ENCODE data around the gene PRR36.

GRCh38 chr19:7833225-7834099 lies 40.7 kb downstream of the PRR36 start:
- TF ChIP-seq, protein P1, sequence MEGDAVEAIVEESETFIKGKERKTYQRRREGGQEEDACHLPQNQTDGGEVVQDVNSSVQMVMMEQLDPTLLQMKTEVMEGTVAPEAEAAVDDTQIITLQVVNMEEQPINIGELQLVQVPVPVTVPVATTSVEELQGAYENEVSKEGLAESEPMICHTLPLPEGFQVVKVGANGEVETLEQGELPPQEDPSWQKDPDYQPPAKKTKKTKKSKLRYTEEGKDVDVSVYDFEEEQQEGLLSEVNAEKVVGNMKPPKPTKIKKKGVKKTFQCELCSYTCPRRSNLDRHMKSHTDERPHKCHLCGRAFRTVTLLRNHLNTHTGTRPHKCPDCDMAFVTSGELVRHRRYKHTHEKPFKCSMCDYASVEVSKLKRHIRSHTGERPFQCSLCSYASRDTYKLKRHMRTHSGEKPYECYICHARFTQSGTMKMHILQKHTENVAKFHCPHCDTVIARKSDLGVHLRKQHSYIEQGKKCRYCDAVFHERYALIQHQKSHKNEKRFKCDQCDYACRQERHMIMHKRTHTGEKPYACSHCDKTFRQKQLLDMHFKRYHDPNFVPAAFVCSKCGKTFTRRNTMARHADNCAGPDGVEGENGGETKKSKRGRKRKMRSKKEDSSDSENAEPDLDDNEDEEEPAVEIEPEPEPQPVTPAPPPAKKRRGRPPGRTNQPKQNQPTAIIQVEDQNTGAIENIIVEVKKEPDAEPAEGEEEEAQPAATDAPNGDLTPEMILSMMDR (IDR thresholded peaks at IDR 0.05): no peak
- TF ChIP-seq POLR2AphosphoS5 (IDR thresholded peaks at IDR 0.05): peak in 1 of 3 donors; percentile 26
